H1 (cell line): ENCODE data around the gene ZNF799. TPM values are rescaled to one million over a fixed set of nuclear protein-coding genes. Genes with fewer than 3 reads are reported as not detected.

Source experiments
- CTCF ChIA-PET: fragments of 300-600 bp; sonication (Branson Sonifier 250); formaldehyde crosslinking; loops from one replicate; lab custom pipeline; 2021; ENCODE audit not compliant: partially characterized antibody; lab: Charles Lee
- POLR2A ChIA-PET: fragments of 300-600 bp; sonication (Branson Sonifier 250); formaldehyde crosslinking; loops from one replicate; lab custom pipeline; 2021; ENCODE audit warnings: inconsistent platforms; ENCODE audit not compliant: partially characterized antibody; lab: Charles Lee
- DNase-seq, 2 experiments: peaks; one replicate each; pipeline versions ENCODE4 v3.0.0 to v3.0.0-alpha.2; 2010 to 2022; ENCODE audit warnings: low spot score in 2 of 2, low read depth in 1 of 2, mixed read lengths in 1 of 2
- FAIRE-seq: peaks from 2 replicates; lab custom pipeline; 2011; peaks lifted over from hg19 to GRCh38; lab: Jason Lieb, UNC
- H2AFZ ChIP-seq: 2 replicates; pipeline ENCODE4 v1.8.1; 2012; ENCODE audit warnings: low read length, inconsistent platforms
- H2AK5ac ChIP-seq: 2 replicates; pipeline ENCODE4 v1.6.1; 2013; ENCODE audit warnings: low read depth, low read length
- H2BK120ac ChIP-seq: replicated peaks from 2 replicates; pipeline ENCODE3; 2013; ENCODE audit warnings: low read depth, low read length, inconsistent platforms
- H2BK12ac ChIP-seq: 2 replicates; pipeline ENCODE4 v1.6.1; 2013; ENCODE audit warnings: low read depth, low read length
- H2BK15ac ChIP-seq: 2 replicates; pipeline ENCODE4 v1.6.1; 2013; ENCODE audit warnings: low read length
- H2BK20ac ChIP-seq: 2 replicates; pipeline ENCODE4 v1.6.1; 2013; ENCODE audit warnings: low read length
- H2BK5ac ChIP-seq: 2 replicates; pipeline ENCODE4 v1.6.1; 2013; ENCODE audit warnings: low read depth, low read length
- H3K14ac ChIP-seq: 2 replicates; pipeline ENCODE4 v1.6.1; 2013; ENCODE audit warnings: inconsistent platforms; ENCODE audit not compliant: insufficient read length
- H3K18ac ChIP-seq: 2 replicates; pipeline ENCODE4 v1.6.1; 2013; ENCODE audit warnings: low read length; ENCODE audit errors: extremely low read depth
- H3K23ac ChIP-seq: 2 replicates; pipeline ENCODE4 v1.6.1; 2013; ENCODE audit warnings: inconsistent platforms; ENCODE audit not compliant: insufficient read length
- H3K23me2 ChIP-seq: 2 replicates; pipeline ENCODE4 v1.6.1; 2013; ENCODE audit warnings: low read depth, low read length
- H3K27ac ChIP-seq: 2 replicates; pipeline ENCODE4 v1.6.1; 2011; ENCODE audit warnings: low read depth, low read length, inconsistent platforms
- H3K27me3 ChIP-seq, 4 experiments: replicated peaks in 1 of 4; 1 replicate in 1 of 4; 2 replicates in 3 of 4; pipeline versions ENCODE4 v1.6.1 to v1.8.1; 2011 to 2013; ENCODE audit warnings: low read length in 3 of 4, mild to moderate bottlenecking in 3 of 4, inconsistent platforms in 2 of 4, mixed read lengths in 2 of 4, moderate library complexity in 1 of 4; ENCODE audit not compliant: control insufficient read depth in 3 of 4, insufficient read depth in 3 of 4; ENCODE audit errors: extremely low read depth in 1 of 4
- H3K36me3 ChIP-seq, 4 experiments: 2 replicates each; pipeline versions ENCODE4 v1.6.1 to v1.8.1; 2011 to 2013; ENCODE audit warnings: mild to moderate bottlenecking in 4 of 4, low read length in 3 of 4, moderate library complexity in 2 of 4, control low read depth in 1 of 4, inconsistent platforms in 1 of 4; ENCODE audit not compliant: insufficient read depth in 4 of 4, control insufficient read depth in 2 of 4
- H3K4ac ChIP-seq: replicated peaks from 2 replicates; pipeline ENCODE3; 2013; ENCODE audit warnings: low read length, low read depth, mixed read lengths, inconsistent platforms; ENCODE audit not compliant: insufficient read length
- H3K4me1 ChIP-seq, 4 experiments: replicated peaks in 1 of 4; 1 replicate in 1 of 4; 2 replicates in 3 of 4; pipeline versions ENCODE4 v1.6.1 to v1.8.1; 2011 to 2013; ENCODE audit warnings: low read length in 3 of 4, inconsistent platforms in 2 of 4, mixed read lengths in 1 of 4; ENCODE audit not compliant: insufficient read depth in 4 of 4, control insufficient read depth in 3 of 4
- H3K4me2 ChIP-seq, 2 experiments: 2 replicates each; pipeline versions ENCODE4 v1.6.1 to v1.8.1; 2011 to 2013; ENCODE audit warnings: low read depth in 2 of 2, low read length in 2 of 2, control low read depth in 1 of 2, inconsistent platforms in 1 of 2, mild to moderate bottlenecking in 1 of 2; ENCODE audit not compliant: insufficient read depth in 1 of 2
- H3K4me3 ChIP-seq, 4 experiments: fragments of 200-600, 300-600 bp in 1 of 4; sonication (generic), shearing (Covaris generic), sonication (Bioruptor Twin) in 1 of 4; 2 replicates each; pipeline versions ENCODE4 v1.5.1 to v1.8.1; 2011 to 2016; ENCODE audit warnings: low read length in 4 of 4, low read depth in 3 of 4, control low read depth in 2 of 4, inconsistent platforms in 2 of 4, mild to moderate bottlenecking in 2 of 4, mixed read lengths in 1 of 4, moderate library complexity in 1 of 4; ENCODE audit not compliant: insufficient read depth in 2 of 4; ENCODE audit errors: extremely low read depth in 1 of 4
- H3K56ac ChIP-seq: replicated peaks from 2 replicates; pipeline ENCODE3; 2013; ENCODE audit warnings: low read depth, mild to moderate bottlenecking, mixed read lengths, low read length, inconsistent platforms; ENCODE audit not compliant: insufficient read length
- H3K79me1 ChIP-seq: 2 replicates; pipeline ENCODE4 v1.6.1; 2013; ENCODE audit warnings: low read depth, low read length, control low read depth
- H3K79me2 ChIP-seq, 2 experiments: 2 replicates each; pipeline versions ENCODE4 v1.6.1 to v1.8.1; 2012 to 2013; ENCODE audit warnings: low read length in 2 of 2, mild to moderate bottlenecking in 2 of 2, inconsistent platforms in 1 of 2; ENCODE audit not compliant: insufficient read depth in 2 of 2, control insufficient read depth in 1 of 2
- H3K9ac ChIP-seq, 4 experiments: replicated peaks in 1 of 4; 1 replicate in 1 of 4; 2 replicates in 3 of 4; pipeline versions ENCODE4 v1.6.1 to v1.8.1; 2011 to 2013; ENCODE audit warnings: low read depth in 3 of 4, low read length in 3 of 4, control low read depth in 2 of 4, mild to moderate bottlenecking in 2 of 4, moderate library complexity in 2 of 4, inconsistent platforms in 1 of 4; ENCODE audit errors: extremely low read depth in 1 of 4
- H3K9me3 ChIP-seq, 2 experiments: 2 replicates each; pipeline versions ENCODE4 v1.6.1 to v1.8.1; 2012 to 2013; ENCODE audit warnings: mild to moderate bottlenecking in 2 of 2, moderate library complexity in 2 of 2, control low read depth in 1 of 2, inconsistent platforms in 1 of 2, low read depth in 1 of 2, low read length in 1 of 2, mixed read lengths in 1 of 2; ENCODE audit not compliant: insufficient read depth in 2 of 2
- H4K20me1 ChIP-seq, 2 experiments: replicated peaks in 1 of 2; 2 replicates each; pipeline versions ENCODE3 to v1.8.1; 2011 to 2013; ENCODE audit warnings: inconsistent platforms in 2 of 2, low read length in 2 of 2, mild to moderate bottlenecking in 1 of 2; ENCODE audit not compliant: insufficient read depth in 2 of 2, control insufficient read depth in 1 of 2
- H4K5ac ChIP-seq: 2 replicates; pipeline ENCODE4 v1.6.1; 2013; ENCODE audit warnings: low read length, low read depth, mixed read lengths, inconsistent platforms; ENCODE audit not compliant: insufficient read length
- H4K8ac ChIP-seq: 2 replicates; pipeline ENCODE4 v1.8.0; 2013; ENCODE audit warnings: mild to moderate bottlenecking, moderate library complexity, low read length, inconsistent platforms; ENCODE audit not compliant: insufficient read depth; ENCODE audit errors: extremely low read depth
- H4K91ac ChIP-seq: replicated peaks from 2 replicates; pipeline ENCODE3; 2013; ENCODE audit warnings: low read length, mixed read lengths, inconsistent platforms; ENCODE audit not compliant: insufficient read length
- POLR2AphosphoS5 ChIP-seq: IDR thresholded peaks from 2 replicates; pipeline ENCODE4 v1.6.1; 2011; ENCODE audit warnings: low read depth, low read length
- WGBS, 2 experiments: shearing (Covaris generic) in 1 of 2; methylation state at CpG; one replicate each; pipeline versions ENCODE4 v1.1.6 to v1.1.7; 2013 to 2015; ENCODE audit warnings: low lambda C conversion rate in 2 of 2, mixed read lengths in 2 of 2, inconsistent platforms in 1 of 2, low coverage in 1 of 2, missing lambda C conversion rate in 1 of 2; ENCODE audit not compliant: insufficient replicate concordance in 2 of 2, insufficient coverage in 1 of 2, insufficient read length in 1 of 2; ENCODE audit errors: extremely low coverage in 1 of 2, missing lambda C conversion rate in 1 of 2; 5-methylcytosine and 5-hydroxymethylcytosine counted together
- polyA plus RNA-seq, 7 experiments: library from polyadenylated mRNA; depleted of rRNA in 3 of 7; stranded (reverse) in 5 of 7; unstranded in 2 of 7; fragments of >200 nt in 5 of 7; fragments of 200-250 nt in 2 of 7; gene quantifications; 1 replicate in 5 of 7; 2 replicates in 1 of 7; 4 replicates in 1 of 7; pipeline versions ENCODE4 v1.2.1 to v1.2.3, GENCODE V29; 2011 to 2013; ENCODE audit warnings: missing spikeins in 2 of 7, mixed read lengths in 2 of 7
- small RNA-seq: library from polyadenylated mRNA; stranded (forward); fragments of <200 nt; extraction: miRNeasy Mini kit (QIAGEN cat#:217004); gene quantifications from one replicate; pipeline ENCODE3, GENCODE V24; 2013; ENCODE audit not compliant: insufficient read depth
- total RNA-seq: library from RNA; stranded (reverse); fragmentation: NEBNext Ultra II Directional; extraction: Animal tissue kit (Norgen Biotek cat#: 25700); gene quantifications from 2 replicates; pipeline ENCODE4 v1.2.1, GENCODE V29; 2021
- TF ChIP-seq, protein P1 (sequence below): IDR thresholded peaks from 2 replicates; pipeline ENCODE4 v1.6.1; 2012; ENCODE audit warnings: inconsistent platforms

The ZNF799 gene
- total and polyA plus RNA-seq, 2 of the 8 experiments (the other 6 are each of a cell fraction or from before 2014, with no cell fraction given): 1.00 to 4.2 TPM

DNA sequence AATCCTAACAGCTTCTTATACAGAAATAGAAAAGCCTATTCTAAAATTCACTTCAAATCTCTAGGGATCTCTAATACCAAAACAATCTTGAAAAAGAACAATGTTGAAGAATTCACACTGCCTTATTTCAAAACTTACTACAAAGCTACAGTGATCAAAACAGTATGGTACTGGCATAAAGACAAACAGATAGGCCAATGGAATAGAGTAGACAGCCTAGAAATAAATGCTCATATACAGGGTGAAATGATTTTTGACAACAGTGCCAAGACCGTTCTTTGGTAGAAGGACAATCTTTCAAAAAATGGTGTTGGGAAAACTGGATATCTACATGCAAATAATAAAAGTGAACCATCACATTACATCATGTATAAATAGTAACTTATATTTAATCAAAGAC is 55.9 kb downstream of the ZNF799 start:
- peaks cover 0 to 11% (median 0%) of the 10 kb centered on the region in 4 experiments; a peak in 4 of 8 replicates for H3K36me3 ChIP-seq
- peaks cover 35 to 38% of the 10 kb centered on the region in 2 experiments for H3K9me3 ChIP-seq
- no peak overlapping the region for H4K5ac ChIP-seq
- DNase-seq: no peak
- H2AK5ac ChIP-seq: no peak overlapping the region
- H4K20me1 ChIP-seq: no peaks in the 10 kb centered on the region
- no peak overlapping the region for H4K91ac ChIP-seq
- ChIA-PET POLR2A (no interaction called here), CTCF (interaction anchor here (0.8 kb wide), 1 partner anchor 186 kb away, joined by 4 read pairs; no protein-coding TSS in a partner anchor)
- H2BK15ac ChIP-seq: no peak overlapping the region
- no peak overlapping the region for H4K8ac ChIP-seq
- H3K18ac ChIP-seq: no peak overlapping the region
- no peaks in the 10 kb centered on the region for H3K79me2 ChIP-seq
- H2BK5ac ChIP-seq: no peak overlapping the region
- H2AFZ ChIP-seq: no peak overlapping the region
- H3K23ac ChIP-seq: no peak overlapping the region
- H3K14ac ChIP-seq: no peak overlapping the region
- no peak overlapping the region for H3K9ac ChIP-seq
- H3K4me3 ChIP-seq: no peak overlapping the region
- no peak overlapping the region for H3K27ac ChIP-seq
- H2BK120ac ChIP-seq: no peak overlapping the region
- H3K56ac ChIP-seq: no peak overlapping the region
- WGBS, 2 experiments: 100% methylated on average over 1 of the region's 1 CpG; no CpG with 5 or more reads in 1 of the 2 experiments
- H3K79me1 ChIP-seq: no peaks in the 10 kb centered on the region
- H3K4ac ChIP-seq: no peak overlapping the region
- no peak for FAIRE-seq
- H3K4me2 ChIP-seq: no peak overlapping the region
- TF ChIP-seq, protein P1, sequence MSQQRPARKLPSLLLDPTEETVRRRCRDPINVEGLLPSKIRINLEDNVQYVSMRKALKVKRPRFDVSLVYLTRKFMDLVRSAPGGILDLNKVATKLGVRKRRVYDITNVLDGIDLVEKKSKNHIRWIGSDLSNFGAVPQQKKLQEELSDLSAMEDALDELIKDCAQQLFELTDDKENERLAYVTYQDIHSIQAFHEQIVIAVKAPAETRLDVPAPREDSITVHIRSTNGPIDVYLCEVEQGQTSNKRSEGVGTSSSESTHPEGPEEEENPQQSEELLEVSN: no peak
- TF ChIP-seq POLR2AphosphoS5: no peak
- no peaks in the 10 kb centered on the region for H3K4me1 ChIP-seq
- H2BK20ac ChIP-seq: no peak overlapping the region
- no peak overlapping the region for H2BK12ac ChIP-seq
- no peaks in the 10 kb centered on the region for H3K23me2 ChIP-seq
- no peaks in the 10 kb centered on the region for H3K27me3 ChIP-seq

Small RNA genes within 50 kb of the gene (small RNA-seq; reads per million reads assigned to genes)
- gene RPS29P23: not detected

Other genes with a start within 250 kb of the ZNF799 start
- 23.3 and 26.8 TPM in 2 replicates for gene ZNF625, start 244.5 kb downstream of the ZNF799 start, total RNA-seq
- gene ZNF625, start 244.5 kb downstream of the ZNF799 start, polyA plus RNA-seq (2011; rRNA removed): 2.3 and 2.5 TPM in 2 replicates
- gene ZNF136, start 238.2 kb downstream of the ZNF799 start, total RNA-seq: 6.9 and 9.9 TPM in 2 replicates
- gene ZNF136, start 238.2 kb downstream of the ZNF799 start, polyA plus RNA-seq (2011; rRNA removed): 0.85 and 1.6 TPM in 2 replicates
- gene ZNF44, start 106.4 kb downstream of the ZNF799 start, total RNA-seq: 2.8 and 3.2 TPM in 2 replicates
- 0.72 and 1.3 TPM in 2 replicates for gene ZNF44, start 106.4 kb downstream of the ZNF799 start, polyA plus RNA-seq (2011; rRNA removed)
- gene ZNF563, start 67.6 kb downstream of the ZNF799 start, total RNA-seq: 2.3 and 3.0 TPM in 2 replicates
- 0.66 and 0.91 TPM in 2 replicates for gene ZNF563, start 67.6 kb downstream of the ZNF799 start, polyA plus RNA-seq (2011; rRNA removed)
- 2.0 and 2.4 TPM in 2 replicates for gene ZNF442, start 35.6 kb downstream of the ZNF799 start, total RNA-seq
- gene ZNF442, start 35.6 kb downstream of the ZNF799 start, polyA plus RNA-seq (2011; rRNA removed): 0.17 and 0.60 TPM in 2 replicates
- 7.8 and 9.2 TPM in 2 replicates for gene ZNF443, start 39.8 kb upstream of the ZNF799 start, total RNA-seq
- 0.74 and 1.4 TPM in 2 replicates for gene ZNF443, start 39.8 kb upstream of the ZNF799 start, polyA plus RNA-seq (2011; rRNA removed)
- 2.0 and 2.2 TPM in 2 replicates for gene ZNF709, start 83.5 kb upstream of the ZNF799 start, total RNA-seq
- gene ZNF709, start 83.5 kb upstream of the ZNF799 start, polyA plus RNA-seq (2011; rRNA removed): 0.86 and 1.3 TPM in 2 replicates
- gene ZNF564, start 150.2 kb upstream of the ZNF799 start, total RNA-seq: 7.8 and 10.4 TPM in 2 replicates
- gene ZNF564, start 150.2 kb upstream of the ZNF799 start, polyA plus RNA-seq (2011; rRNA removed): 0.89 and 0.91 TPM in 2 replicates
- 9.0 TPM in 2 replicates for gene ZNF490, start 209.5 kb upstream of the ZNF799 start, total RNA-seq
- gene ZNF490, start 209.5 kb upstream of the ZNF799 start, polyA plus RNA-seq (2011; rRNA removed): 1.6 and 1.7 TPM in 2 replicates
- 18.6 and 20.1 TPM in 2 replicates for gene ZNF791, start 209.6 kb upstream of the ZNF799 start, total RNA-seq
- 3.1 and 4.1 TPM in 2 replicates for gene ZNF791, start 209.6 kb upstream of the ZNF799 start, polyA plus RNA-seq (2011; rRNA removed)